GM18520 (cell line): ENCODE measurements around the gene TNRC6C.
"Not testable (repeated sequence)": the region's sequence is repeated elsewhere in the genome, so short reads cannot be mapped to it uniquely, and the experiment has no call there.

ENCODE experiments used
- ATAC-seq: cut with Tn5 transposase; IDR thresholded peaks from one replicate; pipeline ENCODE4 v1.9.1; 2021; ENCODE audit not compliant: unreplicated experiment

TNRC6C gene

DNA sequence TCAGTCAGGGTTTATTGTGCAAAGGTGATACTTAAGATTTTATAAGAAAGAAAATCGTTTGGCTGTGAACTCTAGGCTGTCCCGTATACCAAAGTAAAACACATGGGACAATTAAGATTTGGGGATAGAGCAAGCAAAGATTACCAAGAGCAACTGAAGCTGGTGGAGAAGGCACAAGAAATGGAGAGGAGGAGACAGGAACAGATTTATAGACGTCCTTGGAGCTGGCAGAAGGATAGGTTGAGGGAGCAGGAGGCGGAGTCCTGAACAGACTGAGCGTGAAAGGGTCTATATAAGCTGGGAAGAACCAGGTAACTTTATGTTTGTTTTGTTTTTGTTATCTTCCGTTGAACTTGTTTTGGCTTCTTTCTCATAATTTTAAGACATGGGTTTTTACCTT lies 3.8 kb downstream of the TNRC6C start:
- no peak for ATAC-seq

DNA sequence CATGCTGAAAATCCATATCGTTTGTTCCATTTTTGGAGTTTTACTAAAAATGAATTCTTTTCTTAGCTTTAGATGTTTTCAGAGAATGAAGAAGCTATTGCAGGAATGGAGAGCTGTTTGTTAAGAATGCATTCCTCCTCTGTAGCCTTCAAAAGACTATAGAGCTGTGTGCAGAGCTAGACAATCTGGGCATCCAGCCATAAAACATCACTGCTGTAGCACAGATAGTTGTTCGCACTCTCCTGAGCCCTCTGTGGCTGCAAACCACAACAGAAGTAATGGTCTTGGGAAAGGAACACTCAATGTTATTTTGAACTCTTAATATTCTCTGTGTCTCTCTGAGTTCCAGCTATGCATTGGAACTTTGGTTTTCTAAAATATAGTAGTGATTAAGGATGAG lies 4.9 kb downstream of the TNRC6C start:
- no peak for ATAC-seq

DNA sequence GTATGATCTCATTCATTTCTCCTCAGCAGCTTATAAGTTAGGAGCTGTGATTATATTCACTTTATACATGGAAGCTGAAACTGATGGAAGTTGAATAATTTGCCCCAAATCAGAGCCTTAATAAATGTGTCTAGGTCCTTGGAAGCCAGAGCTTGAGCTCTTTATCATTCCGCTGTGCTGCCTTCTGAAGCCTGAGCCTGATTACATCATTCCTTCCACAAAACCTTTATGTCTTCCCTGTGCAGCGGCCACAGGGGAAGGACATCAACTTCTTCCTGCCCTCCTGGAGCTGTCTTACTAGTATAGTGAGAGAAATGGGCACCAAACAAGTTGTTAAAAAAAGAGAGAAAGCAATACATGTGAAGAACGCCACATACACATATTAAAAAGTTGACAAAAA lies 6.8 kb downstream of the TNRC6C start:
- ATAC-seq, result no peak

DNA sequence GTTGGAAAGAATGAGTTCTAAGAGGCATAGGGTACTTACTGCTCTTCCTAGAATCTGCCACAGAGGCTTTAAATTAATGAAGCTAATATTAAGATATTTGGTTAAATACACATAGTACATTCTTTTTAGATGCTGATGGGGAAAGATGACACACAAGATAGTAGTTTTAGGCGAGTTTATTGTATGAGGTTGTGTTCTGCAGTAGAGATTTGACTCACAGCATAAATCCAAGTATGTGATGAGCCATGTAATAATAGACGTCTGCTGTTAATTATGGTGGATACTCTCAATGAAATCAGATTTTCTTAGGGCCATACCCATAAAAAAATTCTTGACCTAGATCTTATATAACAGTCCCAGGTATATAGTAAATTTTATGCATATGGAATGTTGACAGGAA lies 8.0 kb downstream of the TNRC6C start:
- no peak for ATAC-seq

DNA sequence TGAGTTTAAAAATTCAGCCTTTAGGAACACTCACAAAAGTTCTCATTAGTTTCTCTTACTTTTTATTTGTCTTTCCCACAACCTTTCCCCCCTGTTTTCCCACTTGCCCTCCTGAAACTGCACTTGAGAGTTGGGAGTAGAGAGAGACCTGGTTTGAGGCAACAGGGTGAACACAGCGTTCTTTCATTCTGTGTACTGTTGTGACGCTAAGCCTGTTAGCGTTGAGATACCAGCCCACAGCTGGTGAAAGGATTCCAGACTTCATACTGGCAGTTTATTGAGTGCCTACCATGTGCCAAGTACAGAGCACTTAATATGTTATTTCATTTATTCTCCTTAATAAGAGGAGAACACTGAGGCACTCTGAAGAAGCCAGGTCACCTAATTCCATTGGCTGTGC lies 10.3 kb downstream of the TNRC6C start:
- no peak for ATAC-seq

DNA sequence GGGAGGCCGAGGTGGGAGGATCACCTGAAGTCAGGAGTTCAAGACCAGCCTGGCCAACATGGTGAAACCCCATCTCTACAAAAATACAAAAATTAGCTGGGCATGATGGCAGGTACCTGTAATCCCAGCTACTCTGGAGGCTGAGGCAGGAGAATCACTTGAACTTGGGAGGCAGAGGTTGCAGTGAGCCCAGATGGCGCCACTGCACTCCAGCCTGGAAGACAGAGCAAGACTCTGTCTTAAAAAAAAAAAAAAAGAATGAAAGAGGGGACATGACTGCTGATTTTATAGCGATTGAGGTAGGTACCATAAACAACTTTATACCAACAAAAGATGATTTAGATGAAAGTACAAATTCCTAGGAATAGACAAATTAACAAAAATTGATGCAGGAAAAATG lies 13.8 kb downstream of the TNRC6C start:
- ATAC-seq, result not testable (repeated sequence)

DNA sequence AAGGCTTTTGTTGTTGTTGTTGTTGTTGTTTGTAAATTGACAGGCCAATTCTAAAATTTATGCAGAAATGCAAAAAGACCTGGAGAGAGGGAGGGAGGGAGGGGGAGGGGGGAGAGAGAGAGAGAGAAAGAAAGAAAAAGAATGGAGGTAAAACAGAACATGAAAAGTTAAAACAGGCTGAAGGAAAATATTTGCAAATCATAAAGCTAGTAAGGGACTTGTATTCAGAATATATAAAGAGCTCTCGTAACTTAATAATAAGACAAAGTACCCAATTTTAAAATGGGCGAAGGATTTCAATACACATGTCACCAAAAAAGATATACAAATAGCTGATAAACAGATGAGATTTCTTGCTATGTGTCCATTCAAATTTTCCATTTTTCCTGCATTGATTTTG lies 15.4 kb downstream of the TNRC6C start:
- no peak for ATAC-seq

DNA sequence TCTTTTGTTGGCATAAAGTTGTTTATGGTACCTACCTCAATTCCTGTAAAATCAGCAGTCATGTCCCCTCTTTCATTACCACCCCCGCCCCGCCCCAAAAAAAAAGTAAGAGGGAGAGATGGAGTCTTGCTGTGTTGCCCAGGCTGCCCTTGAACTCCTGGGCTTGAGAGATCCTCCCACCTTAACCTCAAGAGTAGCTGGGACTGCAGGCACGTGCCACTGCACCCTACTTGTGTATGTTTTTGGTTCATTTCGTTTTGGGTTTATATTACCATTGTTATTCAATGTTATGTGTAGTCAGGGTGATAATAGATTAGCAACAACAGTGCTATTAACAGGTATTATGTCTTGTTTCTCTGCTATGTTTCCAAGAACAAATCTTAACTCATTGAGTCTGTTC lies 15.9 kb downstream of the TNRC6C start:
- ATAC-seq, result no peak

DNA sequence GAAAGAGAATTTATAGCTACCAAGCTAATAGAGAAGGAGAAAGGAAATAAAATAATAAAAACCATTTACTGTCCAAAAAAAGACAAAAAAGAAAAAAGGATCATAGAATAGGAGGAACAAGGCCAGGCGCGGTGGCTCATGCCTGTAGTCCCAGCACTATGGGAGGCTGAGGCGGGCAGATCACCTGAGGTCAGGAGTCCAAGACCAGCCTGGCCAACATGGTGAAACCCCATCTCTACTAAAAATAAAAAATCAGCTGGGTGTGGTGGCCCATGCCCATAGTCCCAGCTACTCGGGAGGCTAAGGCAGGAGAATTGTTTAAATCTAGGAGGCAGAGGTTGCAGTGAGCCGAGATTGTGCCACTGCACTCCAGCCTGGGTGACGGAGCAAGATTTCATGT lies 23.9 kb downstream of the TNRC6C start:
- not testable (repeated sequence) for ATAC-seq

DNA sequence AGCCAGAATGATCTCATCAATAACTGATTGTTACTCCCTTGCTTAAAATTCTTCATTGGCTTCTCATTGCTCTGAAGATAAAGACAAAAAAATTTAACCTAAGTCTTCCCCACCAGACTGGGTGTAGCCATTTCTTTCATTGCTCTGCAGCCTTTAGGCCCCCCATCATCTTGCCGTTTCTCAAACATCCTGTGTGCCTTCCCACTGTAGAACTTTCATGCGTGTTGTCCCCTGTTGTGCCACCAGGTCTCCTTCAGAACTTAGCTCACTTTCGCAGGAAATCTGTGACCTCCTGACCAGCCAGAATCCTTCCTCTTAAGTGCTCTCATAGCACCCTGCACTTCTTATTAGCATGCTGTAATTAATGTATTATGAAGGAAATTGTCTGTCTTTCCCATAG lies 31.8 kb downstream of the TNRC6C start:
- no peak for ATAC-seq

DNA sequence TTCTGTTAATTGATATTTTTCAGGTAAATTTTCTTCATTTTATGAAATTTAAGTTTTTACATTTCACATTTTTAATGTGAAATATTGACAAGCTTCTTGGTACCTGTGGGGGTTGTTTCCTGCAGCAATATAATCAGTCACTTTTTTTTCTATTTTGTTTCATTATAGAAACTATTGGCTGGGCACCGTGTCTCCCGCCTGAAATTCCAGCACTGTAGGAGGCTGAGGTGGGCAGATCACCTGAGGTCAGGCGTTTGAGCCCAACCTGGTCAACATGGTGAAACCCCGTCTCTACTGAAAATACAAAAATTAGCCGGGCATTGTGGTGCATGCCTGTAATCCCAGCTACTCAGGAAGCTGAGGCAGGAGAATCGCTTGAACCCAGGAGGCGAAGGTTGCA lies 35.2 kb downstream of the TNRC6C start:
- ATAC-seq, result not testable (repeated sequence)

DNA sequence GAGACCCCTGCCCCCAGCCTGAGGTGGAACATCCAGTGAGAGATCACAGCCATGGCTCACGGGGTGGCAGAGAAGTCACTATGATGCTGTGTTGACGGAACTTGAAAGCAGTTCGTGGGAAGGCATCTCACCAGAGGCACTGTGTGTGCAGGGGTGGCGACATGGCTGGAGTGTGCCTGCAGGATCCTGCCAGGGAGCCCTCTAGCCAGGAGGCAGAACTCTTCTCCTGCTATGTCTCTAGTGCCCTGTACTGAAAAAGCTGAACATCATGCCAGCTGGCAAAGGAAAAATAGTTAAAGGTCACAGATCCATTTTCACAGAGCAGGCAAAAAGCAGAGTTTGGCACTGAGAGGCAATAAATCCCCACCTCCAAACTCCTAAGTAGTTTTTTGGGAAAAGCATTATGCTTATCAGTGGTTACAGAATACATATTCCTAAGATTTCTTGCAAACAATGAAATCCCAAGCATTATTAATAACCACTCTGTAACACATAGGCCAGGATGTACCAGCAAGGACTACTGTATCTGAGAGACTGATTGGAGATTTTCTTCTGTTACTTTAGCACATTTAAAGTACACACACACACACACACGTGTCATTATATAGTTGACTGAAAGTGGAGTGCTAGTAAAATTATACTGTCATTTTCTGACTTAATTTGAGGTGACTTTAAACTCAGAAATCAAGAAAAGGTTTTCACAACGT lies 36.8 kb downstream of the TNRC6C start:
- ATAC-seq, result no peak

DNA sequence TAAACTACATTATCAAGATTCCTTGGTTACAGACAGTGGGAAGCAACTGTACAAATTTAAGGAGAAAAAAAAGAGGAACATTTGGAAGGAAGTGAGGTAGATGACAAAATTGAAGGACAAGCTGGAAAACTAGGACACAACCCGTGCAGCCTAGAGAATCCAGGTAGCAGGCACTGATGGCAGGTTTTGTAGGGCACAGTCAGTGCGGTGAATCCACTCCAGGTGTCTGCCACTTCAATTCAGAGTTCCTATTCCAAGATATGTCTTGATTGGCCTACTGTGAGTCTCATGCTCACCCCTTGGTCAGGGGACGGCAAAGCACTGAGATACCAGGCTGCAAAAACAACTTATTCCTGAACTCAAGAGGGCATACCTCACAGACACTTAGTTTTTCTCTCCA lies 37.8 kb downstream of the TNRC6C start:
- ATAC-seq, result no peak

DNA sequence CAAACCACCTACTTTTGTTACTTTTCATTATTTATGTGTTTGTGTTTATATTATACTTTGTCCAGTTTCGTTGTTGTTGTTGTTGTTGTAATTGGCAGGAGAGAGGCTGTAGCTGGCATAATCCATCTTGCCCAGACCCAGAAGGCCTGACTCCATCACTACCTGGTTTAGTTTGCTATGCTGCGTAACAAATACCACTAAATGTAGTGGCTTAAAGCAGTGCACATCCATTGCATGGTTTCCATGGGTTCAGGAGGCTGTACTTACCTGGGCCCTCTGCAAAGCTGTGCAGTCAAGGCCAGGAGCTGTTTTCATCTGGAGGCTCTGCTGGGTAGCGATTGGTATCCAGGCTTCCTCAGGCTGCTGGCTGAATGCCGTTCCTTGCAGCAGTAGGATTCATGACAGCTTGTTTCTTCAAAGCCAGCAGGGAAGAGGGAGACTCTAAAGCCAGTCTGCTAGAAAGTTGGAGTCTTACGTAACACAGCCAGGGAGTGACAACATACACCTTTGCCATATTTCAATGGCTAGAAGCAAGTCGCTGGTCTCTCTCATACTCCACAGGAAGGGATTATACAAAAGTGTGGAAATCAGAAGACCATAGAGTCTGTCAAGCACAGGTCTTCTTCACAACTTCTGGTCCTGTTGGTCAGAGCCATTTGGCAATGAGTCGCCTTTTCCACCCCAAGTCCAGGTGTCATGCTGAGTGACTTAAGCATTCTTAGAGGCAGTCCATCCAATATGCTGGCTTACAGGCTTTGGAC lies 41.1 kb downstream of the TNRC6C start:
- no peak for ATAC-seq

DNA sequence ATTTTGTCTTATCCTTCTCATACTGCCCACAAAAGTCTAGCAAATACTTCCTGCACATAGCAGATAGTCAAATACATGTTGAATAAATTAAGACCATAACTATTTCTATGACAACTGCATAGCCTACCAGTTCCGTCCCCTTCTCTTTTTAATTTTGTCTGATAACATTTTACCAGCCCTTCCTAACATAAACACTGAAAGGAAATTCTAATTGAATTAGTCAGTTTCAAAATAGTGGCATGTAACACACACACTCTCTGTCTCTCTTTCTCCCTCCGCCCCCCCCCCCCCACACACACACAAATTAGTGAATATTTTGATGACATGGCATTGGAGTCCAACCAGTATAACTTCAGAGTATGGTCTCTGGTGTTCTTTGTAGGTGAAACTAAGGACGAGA lies 41.8 kb downstream of the TNRC6C start:
- no peak for ATAC-seq

DNA sequence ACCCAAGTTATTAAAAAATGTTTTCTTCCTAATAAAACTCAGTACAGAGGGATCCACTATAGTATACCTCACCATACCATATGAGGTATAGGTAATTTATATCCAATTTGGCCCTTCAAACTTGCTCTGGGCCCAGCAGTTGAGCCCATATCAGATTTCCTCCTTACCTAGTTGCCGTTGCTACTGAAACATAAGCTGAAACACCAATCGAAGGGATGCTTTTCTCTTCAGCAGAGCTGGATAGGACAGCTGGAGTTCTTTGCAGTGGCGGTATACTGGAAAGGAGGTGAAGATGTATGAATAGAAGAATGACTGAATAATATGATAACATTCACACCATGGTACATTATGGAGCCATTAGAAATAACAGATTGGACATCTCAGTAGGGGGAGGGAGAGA lies 42.7 kb downstream of the TNRC6C start:
- no peak for ATAC-seq

DNA sequence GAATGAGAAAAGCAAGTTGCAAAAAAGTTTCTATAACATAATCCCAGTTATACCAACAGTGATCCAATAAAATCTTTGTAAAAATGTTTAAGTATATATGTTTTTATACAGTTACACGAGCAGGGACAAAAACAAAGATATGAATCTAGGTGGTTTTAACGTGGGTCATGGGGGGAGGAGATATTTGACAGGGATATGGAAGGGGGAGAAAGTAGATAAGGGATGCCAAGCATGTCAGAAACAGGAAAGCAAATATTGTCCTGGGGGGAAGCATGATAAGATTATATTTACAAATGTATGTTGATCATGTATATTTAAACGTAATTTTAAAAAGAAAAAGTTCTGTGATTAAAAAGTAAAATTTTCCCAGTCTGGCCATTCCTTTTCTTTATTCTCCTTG lies 43.1 kb downstream of the TNRC6C start:
- no peak for ATAC-seq

DNA sequence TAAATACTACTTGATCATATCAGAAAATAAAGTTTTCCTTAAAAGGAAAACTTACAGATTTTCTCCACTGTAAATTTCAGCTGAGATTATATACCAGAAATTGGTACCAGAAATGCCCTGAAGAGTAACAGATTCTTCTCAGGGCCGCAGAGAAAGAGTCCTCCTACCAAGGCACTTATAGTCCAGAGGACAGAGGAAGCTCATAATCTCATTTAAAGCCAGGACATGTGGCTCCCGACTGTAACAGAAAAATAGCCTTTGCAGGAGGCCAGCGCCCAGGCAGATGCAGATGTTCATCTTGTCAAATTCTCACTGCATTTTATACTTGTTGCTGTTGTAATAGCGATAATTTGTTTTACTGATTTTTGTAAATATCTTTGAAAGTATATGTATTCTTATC lies 43.7 kb downstream of the TNRC6C start:
- no peak for ATAC-seq

DNA sequence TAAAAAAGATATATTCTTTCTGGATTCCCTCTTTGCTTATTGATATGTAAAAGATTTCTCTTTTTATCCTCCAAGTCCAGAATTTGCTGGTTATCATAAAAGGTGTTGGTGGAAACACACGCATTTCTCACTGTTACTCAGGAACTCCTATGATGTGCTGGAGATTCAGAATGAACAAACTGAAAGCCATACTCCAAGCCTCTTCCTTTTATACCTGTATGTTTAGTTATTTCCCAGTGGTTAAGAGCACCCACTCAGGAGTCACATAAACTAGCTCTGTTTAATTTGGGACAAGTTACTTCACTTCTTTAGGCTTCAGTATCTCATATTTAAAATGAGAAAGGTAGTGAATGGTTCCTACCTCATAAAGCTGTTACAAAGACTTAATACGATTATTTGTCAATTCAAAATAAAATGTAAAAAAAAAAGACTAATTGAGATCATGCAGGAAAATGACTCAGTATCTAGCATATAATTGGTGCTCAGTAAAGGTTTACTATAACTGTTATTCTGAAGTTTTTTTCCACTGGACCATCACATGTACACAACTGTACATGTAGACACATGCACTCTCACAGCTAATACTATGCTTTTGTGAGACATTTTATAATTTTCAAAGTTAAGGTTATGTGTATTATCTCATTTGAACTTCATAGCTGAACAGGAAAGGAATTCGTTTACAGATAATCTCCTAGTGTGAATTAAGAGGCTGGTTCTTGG lies 47.1 kb downstream of the TNRC6C start:
- ATAC-seq, result no peak

DNA sequence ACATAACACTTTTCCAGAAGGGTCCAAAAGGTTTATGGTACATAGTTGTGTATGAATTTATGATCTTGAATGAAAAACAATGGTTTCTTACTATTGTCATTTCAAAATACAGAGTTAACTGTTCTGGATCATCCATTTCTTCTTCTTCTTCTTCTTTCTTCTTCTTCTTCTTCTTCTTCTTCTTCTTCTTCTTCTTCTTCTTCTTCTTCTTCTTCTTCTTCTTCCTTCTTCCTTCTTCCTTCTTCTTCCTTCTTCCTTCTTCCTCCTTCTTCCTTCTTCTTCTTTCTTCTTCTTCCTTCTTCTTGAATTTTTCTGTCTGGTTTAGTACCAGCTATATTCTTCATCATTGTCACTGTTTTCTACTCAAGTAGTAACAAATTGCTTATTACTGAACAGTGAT lies 47.8 kb downstream of the TNRC6C start:
- ATAC-seq, result no peak

DNA sequence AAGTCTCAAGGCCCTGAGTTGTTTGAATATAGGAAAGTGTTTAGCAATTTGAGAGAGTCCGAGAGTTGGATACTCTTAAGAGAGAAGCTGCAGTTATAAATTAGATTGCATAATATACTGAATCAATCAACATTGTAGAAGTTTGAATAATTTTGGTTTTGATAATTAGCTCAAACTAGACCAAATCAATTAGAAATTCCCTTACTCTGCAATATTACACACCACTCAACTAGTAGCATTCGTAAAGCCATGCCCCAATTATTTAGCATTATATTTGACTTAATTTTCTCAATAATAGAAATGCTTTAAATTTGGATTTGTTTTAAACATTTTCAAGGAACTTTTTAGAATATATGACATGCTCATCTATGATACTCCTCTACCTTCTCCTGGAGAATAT lies 49.1 kb downstream of the TNRC6C start:
- ATAC-seq, result no peak

DNA sequence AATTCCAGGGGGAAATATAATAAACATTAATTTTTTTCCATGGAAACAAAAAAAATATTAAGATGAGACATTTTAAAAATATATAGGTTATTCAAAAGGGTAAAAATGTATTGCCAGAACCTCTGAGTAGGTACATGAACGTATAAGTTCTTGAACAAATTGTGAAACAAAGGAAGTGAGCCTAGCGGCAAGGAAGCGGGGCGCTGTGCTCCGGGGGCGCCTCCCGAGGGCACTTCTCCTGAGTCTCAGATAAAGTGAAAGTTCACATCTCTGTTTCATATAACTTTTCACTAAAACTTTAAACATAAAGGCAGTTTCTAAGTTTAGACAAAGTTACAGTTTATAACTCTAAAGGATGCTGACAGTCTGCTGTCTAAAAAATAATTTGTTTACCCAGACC lies 52.3 kb downstream of the TNRC6C start:
- no peak for ATAC-seq
